GM19025 (cell line): Measurements from ENCODE around the gene PIGS.
"Not testable (repeated sequence)": the region's sequence is repeated elsewhere in the genome, so short reads cannot be mapped to it uniquely, and the experiment has no call there.

Experiments used
- ATAC-seq: cut with Tn5 transposase; IDR thresholded peaks from one replicate; pipeline ENCODE4 v1.9.1; 2021; ENCODE audit warnings: mild to moderate bottlenecking, low read depth, moderate library complexity; ENCODE audit not compliant: unreplicated experiment

The PIGS gene

GRCh38 chr17:28532050-28532960, 39.0 kb downstream of the PIGS start:
- ATAC-seq: no peak

GRCh38 chr17:28530926-28531325, 40.4 kb downstream of the PIGS start:
- ATAC-seq: no peak

DNA sequence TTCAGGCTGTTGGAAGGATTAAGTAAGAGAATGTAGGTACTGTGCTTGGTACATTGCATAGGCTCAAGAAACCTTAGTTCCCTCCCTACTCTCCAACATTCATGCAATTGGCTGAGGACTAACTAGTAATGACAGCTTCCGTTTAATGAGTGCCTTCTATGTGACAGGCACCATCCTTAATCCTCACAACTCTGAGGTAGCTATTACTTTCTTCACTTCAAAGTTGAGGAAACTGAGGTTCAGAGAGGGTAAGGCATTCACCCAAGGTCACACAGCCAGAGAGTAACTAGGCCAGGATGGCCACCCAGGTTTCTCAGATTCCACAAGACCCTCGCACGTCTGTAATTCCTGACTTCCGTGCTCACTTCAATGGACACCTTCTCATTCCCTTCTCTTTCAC, 41.1 kb downstream of the PIGS start:
- no peak for ATAC-seq

- no peak for ATAC-seq
These were observed 42.3 kb downstream of the PIGS start for GRCh38 chr17:28529013-28529400.

- no peak for ATAC-seq
These were observed 42.9 kb downstream of the PIGS start for GRCh38 chr17:28528327-28529012.

GRCh38 chr17:28527859-28528258, 43.5 kb downstream of the PIGS start:
- no peak for ATAC-seq

DNA sequence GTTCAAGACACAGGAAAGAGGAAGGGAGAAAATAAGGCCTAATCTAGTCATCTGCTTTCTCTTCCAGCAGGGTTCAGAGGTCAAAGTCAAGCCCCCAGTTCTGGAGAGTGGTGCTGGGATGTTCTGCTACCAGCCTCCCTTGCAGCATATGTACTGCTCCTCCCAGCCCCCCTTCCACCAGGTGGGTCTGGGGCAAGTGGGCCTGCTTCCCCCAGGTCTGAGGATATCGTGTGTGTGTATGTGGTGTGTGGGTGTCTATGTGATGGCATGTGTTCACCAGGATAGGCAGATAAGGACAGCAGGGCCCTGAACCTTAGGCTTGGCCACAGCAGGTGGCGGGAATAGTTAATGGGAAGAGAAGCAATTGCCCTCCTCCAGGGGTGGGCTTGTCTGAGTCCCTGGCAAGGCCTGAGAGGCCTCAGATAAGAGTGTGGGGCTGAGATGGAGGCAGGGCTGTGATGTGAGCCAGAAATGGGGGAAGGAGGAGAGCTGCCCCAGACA, 44.1 kb downstream of the PIGS start:
- no peak for ATAC-seq

DNA sequence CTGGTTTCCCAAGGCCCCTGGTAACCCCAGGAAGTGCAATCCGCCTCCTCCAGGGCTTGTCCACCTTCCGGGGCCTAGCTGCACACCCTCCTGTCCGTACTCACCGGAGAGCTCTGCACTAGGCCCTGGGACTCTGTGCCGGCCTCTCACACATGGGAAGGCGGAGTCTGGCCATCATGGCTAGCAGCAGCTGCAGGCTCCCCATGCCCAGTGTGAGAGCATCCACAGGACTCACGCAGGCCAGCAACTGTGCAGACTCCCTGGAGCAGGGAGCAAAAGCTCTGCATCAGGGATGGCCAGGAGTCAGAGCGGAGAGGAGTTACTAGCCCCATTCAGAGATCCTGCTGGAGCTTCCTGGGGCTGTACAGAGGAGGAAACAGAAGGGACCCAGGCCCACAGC, 44.9 kb downstream of the PIGS start:
- ATAC-seq: no peak

- no peak for ATAC-seq
These were observed 46.6 kb downstream of the PIGS start for GRCh38 chr17:28524476-28525424.

DNA sequence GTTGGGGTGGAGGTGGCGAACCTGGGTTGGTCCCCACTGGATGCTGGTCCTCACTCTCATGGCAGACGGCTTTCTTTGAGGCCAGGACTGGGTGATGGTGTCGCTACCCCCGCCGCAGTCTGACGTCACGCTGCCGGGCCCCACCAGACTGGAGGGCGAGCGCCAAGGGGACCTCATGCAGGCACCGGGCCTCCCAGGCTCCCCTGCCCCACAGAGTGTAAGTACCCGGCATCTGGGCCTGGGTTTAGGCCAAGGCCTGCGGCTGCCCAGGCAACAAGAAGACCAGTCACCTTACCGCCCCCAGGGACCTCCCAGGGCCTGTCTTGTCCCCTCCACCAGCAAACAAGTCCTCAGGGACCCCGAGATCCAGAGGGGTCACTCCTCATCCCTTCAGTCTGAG, 47.4 kb downstream of the PIGS start:
- no peak for ATAC-seq

DNA sequence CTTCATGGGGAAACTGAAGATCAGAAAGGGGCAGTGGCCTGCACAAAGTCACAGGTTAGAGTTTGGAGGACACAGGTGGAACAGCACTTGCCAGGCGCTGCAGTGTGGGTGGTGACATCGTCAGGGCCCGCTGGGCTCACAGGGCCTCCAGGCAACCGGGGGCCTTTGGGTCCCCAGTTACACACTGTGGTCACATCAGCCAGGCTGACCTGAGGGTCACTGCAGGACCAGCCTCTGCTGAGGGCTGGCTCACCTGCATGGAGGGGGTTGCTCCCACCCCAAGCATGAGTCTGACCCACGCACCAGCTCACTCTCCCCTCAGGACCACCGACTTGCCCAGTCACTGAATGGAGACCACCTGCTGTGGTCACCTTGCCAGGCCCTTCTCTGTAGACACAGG, 48.1 kb downstream of the PIGS start:
- no peak for ATAC-seq

- not testable (repeated sequence) for ATAC-seq
These were observed 49.0 kb downstream of the PIGS start for GRCh38 chr17:28522281-28522680.

DNA sequence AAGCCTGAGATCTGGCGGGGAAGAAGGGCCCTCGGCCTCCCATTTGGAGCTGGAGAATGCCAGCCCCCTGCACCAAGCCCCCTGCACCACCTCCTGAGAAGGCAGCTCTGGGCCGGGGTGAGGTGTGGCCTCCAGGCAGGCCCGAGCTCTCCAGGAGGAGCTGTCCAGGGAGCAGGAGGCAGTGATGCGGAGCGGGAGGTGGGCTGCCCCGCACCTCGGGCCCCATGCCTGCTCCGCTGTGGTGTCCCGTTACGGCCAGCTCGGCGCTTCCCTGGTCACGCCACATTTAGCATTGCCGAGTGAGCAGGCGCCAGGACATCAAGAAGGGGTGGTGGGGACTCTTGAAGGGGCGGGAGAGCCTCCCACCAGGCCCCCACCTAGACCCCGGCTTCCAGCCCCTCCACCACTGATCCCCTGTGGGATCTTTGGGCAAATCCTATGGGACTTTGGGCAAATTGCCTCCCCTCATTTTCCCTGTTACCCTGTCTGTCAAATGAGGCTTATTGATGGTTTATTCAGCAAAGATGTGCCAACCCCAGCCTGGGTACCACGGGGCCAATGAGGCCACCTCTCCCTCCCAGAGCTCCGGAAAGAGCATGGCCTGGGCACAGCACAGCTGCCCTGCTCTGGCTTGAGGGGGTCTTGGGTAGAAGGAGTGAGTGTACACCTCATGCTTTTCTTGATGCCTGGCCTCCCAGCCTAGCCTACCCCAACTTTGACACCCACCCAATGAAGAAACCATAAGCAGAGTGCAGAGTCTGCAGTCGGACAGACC, 49.8 kb downstream of the PIGS start:
- ATAC-seq: no peak

- ATAC-seq: no peak
These were observed 50.6 kb downstream of the PIGS start for GRCh38 chr17:28520687-28521086.

DNA sequence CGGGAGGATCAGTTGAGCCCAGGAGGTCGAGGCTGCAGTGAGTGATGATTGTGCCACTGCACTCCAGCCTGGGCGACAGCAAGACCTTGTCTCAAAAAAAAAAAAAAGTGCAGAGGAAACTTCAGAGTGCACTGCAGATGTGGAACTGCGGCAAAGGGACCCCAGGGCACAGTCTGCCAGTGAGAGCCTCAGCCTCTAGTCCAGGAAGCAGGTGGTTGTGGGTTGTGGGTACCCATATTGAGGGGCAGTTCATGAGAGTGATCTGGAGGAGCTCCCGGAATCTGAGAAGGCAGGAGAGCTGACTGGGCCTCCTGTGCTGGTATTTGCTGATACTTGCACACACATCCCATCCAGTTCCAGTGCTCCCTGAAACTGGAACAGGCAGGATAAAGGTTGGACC, 52.1 kb downstream of the PIGS start:
- no peak for ATAC-seq

DNA sequence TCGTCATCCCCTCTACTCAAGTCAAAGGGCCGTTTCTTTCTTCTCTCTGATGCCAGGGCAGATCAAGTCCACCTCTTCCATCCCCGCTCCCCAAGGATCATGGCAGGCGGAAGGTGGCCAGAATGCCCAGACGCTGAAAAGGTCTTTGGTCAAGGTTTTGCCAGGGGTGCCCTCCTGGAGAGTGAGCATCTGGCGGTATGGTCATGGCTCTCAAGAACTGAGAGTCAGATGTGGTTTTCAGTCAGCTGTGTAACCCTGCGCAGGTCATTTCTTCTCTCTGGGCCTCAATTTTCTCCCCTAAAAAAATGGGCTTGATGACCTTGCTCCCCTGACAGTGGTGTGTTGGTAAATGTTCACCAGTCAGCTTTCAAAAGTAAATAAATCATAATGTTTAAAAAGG, 52.7 kb downstream of the PIGS start:
- ATAC-seq: no peak

DNA sequence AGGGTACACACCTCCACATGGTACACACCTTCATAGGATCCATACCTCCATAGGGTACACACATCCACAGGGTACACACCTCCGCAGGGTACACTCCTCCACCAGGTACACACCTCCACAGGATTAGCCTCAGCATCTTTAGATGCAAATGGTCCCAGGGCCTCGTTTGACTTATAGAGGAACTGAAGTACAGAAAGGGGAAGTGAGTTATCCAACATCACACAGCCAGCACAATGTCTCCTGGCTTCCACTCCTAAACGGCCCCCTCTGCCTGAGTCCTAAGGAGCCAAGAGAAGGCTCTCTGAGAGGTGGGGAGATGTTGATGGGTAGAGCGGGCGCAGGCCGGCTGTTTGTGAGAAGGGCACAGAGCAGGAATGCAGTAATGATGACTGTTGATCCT, 53.2 kb downstream of the PIGS start:
- ATAC-seq: no peak

DNA sequence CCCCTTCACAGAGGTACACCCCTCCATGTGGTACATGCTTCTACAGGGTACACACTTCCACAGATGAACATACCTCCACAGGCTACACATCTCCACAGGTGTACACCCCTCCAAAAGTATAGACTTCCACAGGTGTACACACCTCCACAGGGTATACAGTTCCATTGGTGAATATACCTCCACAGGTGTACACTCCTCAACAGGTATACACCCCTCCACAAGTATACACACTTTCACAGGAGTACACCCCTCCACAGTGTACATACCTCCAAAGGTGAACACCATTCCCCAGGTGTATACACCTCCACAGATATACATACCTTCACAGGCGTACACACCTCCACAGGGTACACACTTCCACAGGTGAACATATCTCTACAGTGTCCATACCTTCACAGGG, 55.8 kb downstream of the PIGS start:
- no peak for ATAC-seq

GRCh38 chr17:28514561-28515002, 56.7 kb downstream of the PIGS start:
- ATAC-seq: no peak

DNA sequence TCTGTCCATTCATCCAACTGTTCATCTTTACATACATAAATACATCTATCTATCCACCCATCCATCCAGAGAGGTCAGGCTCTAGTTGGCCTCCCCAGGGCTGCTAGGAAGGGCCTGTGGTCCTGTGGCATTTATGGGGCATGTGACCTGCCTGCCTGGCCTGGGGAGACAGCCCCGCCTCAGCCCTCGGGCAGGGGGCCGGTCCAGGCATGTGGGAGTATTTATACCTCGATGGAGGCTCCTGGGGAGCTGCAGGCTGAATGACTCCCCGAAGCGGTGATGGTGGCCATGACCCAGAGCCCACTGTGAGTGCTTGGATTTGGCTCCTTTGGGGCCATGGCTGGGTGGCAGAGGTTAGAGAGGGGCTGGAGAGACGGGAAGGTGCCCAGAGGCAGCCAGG, 57.8 kb downstream of the PIGS start:
- no peak for ATAC-seq
